Neural cell (in vitro differentiated cells): ENCODE results near the gene TSKS. TPM values are rescaled to one million over a fixed set of nuclear protein-coding genes. Genes with fewer than 3 reads are reported as not detected.

Source experiments
- H2AFZ ChIP-seq: fragments of 200-600, 300-800 bp; sonication (generic), shearing (Covaris generic); 2 replicates; pipeline ENCODE4 v1.6.0; 2014; ENCODE audit warnings: low read depth, mild to moderate bottlenecking, antibody characterized with exemption, low read length, moderate library complexity
- H3F3A ChIP-seq: fragments of 200-600 bp; shearing (Covaris generic); 2 replicates; pipeline ENCODE4 v1.6.1; 2016; ENCODE audit warnings: mild to moderate bottlenecking, moderate library complexity, mixed read lengths, antibody characterized with exemption, low read length; ENCODE audit not compliant: insufficient read depth, poor library complexity, severe bottlenecking
- H3K27ac ChIP-seq: fragments of 200-600, 300-800 bp; sonication (generic), shearing (Covaris generic); 2 replicates; pipeline ENCODE4 v1.5.1; 2014; ENCODE audit warnings: mild to moderate bottlenecking, low read length, moderate library complexity
- H3K27me3 ChIP-seq: fragments of 300-800, 200-600 bp; sonication (generic), shearing (Covaris generic); 2 replicates; pipeline ENCODE4 v1.6.0; 2014; ENCODE audit warnings: mild to moderate bottlenecking, low read depth, low read length, moderate library complexity; ENCODE audit not compliant: insufficient read depth
- H3K36me3 ChIP-seq: fragments of 300-800, 200-600 bp; sonication (generic), shearing (Covaris generic); 2 replicates; pipeline ENCODE4 v1.5.1; 2014; ENCODE audit warnings: mild to moderate bottlenecking, antibody characterized with exemption, low read length, moderate library complexity; ENCODE audit not compliant: insufficient read depth
- H3K4me2 ChIP-seq: fragments of 300-800, 200-600 bp; sonication (generic), shearing (Covaris generic); 2 replicates; pipeline ENCODE4 v1.6.0; 2014; ENCODE audit warnings: mild to moderate bottlenecking, low read length
- H3K4me3 ChIP-seq: fragments of 300-800, 200-600 bp; sonication (generic), shearing (Covaris generic); 2 replicates; pipeline ENCODE4 v1.5.1; 2014; ENCODE audit warnings: mild to moderate bottlenecking, low read length, moderate library complexity
- H3K79me2 ChIP-seq: fragments of 200-600 bp; shearing (Covaris generic); replicated peaks from 2 replicates; pipeline ENCODE4 v1.6.0; 2014; ENCODE audit warnings: mild to moderate bottlenecking, low read length, moderate library complexity; ENCODE audit not compliant: insufficient read depth
- H3K9ac ChIP-seq: fragments of 300-800, 200-600 bp; sonication (generic), shearing (Covaris generic); 2 replicates; pipeline ENCODE4 v1.6.1; 2016; ENCODE audit warnings: mild to moderate bottlenecking, low read length, mixed read lengths
- H3K9me2 ChIP-seq: fragments of 200-600 bp; shearing (Covaris generic); 2 replicates; pipeline ENCODE4 v1.6.1; 2016; ENCODE audit warnings: mild to moderate bottlenecking, low read length, mixed read lengths; ENCODE audit not compliant: insufficient read depth
- H3K9me3 ChIP-seq: fragments of 200-600, 300-800 bp; sonication (generic), shearing (Covaris generic); 2 replicates; pipeline ENCODE4 v1.6.1; 2016; ENCODE audit warnings: mild to moderate bottlenecking, mixed run types, low read length, moderate library complexity, mixed read lengths
- H4K20me1 ChIP-seq: fragments of 200-600 bp; shearing (Covaris generic); 2 replicates; pipeline ENCODE4 v1.6.1; 2016; ENCODE audit warnings: mild to moderate bottlenecking, mixed run types; ENCODE audit not compliant: insufficient read depth
- EP300 ChIP-seq: fragments of 450-650 bp; conservative IDR thresholded peaks from 2 replicates; pipeline ENCODE4 v1.6.1; 2014; ENCODE audit warnings: antibody characterized with exemption, mild to moderate bottlenecking, moderate library complexity; ENCODE audit not compliant: poor library complexity, severe bottlenecking
- EZH2 ChIP-seq: fragments of 200-600, 300-800 bp; shearing (Covaris generic), sonication (generic); IDR thresholded peaks from 2 replicates; pipeline ENCODE4 v1.6.1; 2014; ENCODE audit warnings: antibody characterized with exemption, low read length, borderline replicate concordance, mild to moderate bottlenecking; ENCODE audit not compliant: insufficient read depth, poor library complexity, severe bottlenecking
- MXI1 ChIP-seq: fragments of 450-650 bp; conservative IDR thresholded peaks from 2 replicates; pipeline ENCODE4 v1.6.1; 2014; ENCODE audit warnings: antibody characterized with exemption, mild to moderate bottlenecking; ENCODE audit not compliant: poor library complexity, severe bottlenecking
- POLR2AphosphoS5 ChIP-seq: IDR thresholded peaks from 2 replicates; pipeline ENCODE4 v1.6.1; 2012
- RAD21 ChIP-seq: fragments of 450-650 bp; conservative IDR thresholded peaks from 2 replicates; pipeline ENCODE4 v1.6.1; 2014; ENCODE audit warnings: antibody characterized with exemption, mild to moderate bottlenecking, moderate library complexity
- REST ChIP-seq: IDR thresholded peaks from 2 replicates; pipeline ENCODE4 v1.6.1; 2012; ENCODE audit warnings: borderline replicate concordance
- SMC3 ChIP-seq: fragments of 450-650 bp; conservative IDR thresholded peaks from 2 replicates; pipeline ENCODE4 v1.6.1; 2014; ENCODE audit warnings: antibody characterized with exemption, mild to moderate bottlenecking, moderate library complexity; ENCODE audit not compliant: poor library complexity
- TAF1 ChIP-seq: IDR thresholded peaks from 2 replicates; pipeline ENCODE4 v1.6.1; 2012; ENCODE audit warnings: low read depth
- polyA plus RNA-seq: library from polyadenylated mRNA; depleted of rRNA; stranded (reverse); fragments of >200 nt; gene quantifications from 2 replicates; pipeline ENCODE4 v1.2.3, GENCODE V29; 2014
- TF ChIP-seq, protein P1 (sequence below): fragments of 450-650 bp; IDR thresholded peaks from 2 replicates; pipeline ENCODE4 v1.5.1; 2014; ENCODE audit warnings: antibody characterized with exemption, mild to moderate bottlenecking, moderate library complexity; ENCODE audit not compliant: poor library complexity, severe bottlenecking

The TSKS gene
- polyA plus RNA-seq, 1 donor from 2014 or later: not detected

DNA sequence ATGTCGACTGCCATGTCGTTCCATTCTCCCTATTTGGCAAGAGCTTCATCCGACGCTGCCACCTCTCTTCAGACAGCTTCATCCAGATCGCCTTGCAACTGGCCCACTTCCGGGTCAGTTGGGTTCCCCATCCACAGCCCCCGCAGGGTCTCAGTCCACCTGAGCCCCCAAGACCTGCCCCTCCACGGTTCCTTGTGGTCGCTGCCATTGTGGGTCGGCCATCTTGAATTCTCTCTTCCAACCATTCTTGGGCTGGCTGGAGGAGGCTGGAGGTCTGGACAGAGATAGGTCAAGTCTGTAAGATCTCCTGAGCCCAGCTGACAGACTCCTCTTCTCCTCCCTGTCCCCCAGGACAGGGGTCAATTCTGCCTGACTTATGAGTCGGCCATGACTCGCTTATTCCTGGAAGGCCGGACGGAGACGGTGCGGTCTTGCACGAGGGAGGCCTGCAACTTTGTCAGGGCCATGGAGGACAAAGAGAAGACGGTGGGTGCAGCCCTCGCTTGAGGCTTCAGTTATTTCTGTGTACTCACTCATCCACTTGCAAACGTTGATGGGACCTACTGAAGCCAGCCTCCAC lies 52.6 kb downstream of the TSKS start:
- H3K36me3 ChIP-seq: peaks cover 10% of the 10 kb centered on the region
- H3K9ac ChIP-seq: no peak overlapping the region
- no peaks in the 10 kb centered on the region for H3K27me3 ChIP-seq
- no peaks in the 10 kb centered on the region for H4K20me1 ChIP-seq
- no peak overlapping the region for H3K4me2 ChIP-seq
- no peaks in the 10 kb centered on the region for H3K79me2 ChIP-seq
- no peak overlapping the region for H2AFZ ChIP-seq
- no peak overlapping the region for H3K27ac ChIP-seq
- no peaks in the 10 kb centered on the region for H3K9me3 ChIP-seq
- TF ChIP-seq POLR2AphosphoS5 (no peak), SMC3 (no peak), TAF1 (no peak), RAD21 (no peak), MXI1 (no peak), REST (no peak), EZH2 (no peak), EP300 (no peak)
- TF ChIP-seq, protein P1, sequence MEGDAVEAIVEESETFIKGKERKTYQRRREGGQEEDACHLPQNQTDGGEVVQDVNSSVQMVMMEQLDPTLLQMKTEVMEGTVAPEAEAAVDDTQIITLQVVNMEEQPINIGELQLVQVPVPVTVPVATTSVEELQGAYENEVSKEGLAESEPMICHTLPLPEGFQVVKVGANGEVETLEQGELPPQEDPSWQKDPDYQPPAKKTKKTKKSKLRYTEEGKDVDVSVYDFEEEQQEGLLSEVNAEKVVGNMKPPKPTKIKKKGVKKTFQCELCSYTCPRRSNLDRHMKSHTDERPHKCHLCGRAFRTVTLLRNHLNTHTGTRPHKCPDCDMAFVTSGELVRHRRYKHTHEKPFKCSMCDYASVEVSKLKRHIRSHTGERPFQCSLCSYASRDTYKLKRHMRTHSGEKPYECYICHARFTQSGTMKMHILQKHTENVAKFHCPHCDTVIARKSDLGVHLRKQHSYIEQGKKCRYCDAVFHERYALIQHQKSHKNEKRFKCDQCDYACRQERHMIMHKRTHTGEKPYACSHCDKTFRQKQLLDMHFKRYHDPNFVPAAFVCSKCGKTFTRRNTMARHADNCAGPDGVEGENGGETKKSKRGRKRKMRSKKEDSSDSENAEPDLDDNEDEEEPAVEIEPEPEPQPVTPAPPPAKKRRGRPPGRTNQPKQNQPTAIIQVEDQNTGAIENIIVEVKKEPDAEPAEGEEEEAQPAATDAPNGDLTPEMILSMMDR: no peak
- no peak overlapping the region for H3K4me3 ChIP-seq
- no peaks in the 10 kb centered on the region for H3F3A ChIP-seq
- H3K9me2 ChIP-seq: no peaks in the 10 kb centered on the region

DNA sequence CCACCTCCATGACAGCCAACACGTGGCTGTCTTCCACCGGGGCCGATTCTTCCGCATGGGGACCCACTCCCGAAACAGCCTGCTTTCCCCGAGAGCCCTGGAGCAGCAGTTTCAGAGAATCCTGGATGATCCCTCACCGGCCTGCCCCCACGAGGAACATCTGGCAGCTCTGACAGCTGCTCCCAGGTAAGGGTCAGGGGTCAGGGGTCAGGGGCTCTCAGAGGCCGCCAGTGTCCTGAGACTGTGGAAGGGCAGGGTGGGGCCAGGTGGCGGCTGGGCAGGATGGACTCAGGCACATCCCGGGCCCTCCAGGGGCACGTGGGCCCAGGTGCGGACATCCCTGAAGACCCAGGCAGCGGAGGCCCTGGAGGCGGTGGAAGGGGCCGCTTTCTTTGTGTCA lies 57.2 kb downstream of the TSKS start:
- no peak overlapping the region for H2AFZ ChIP-seq
- H3K27ac ChIP-seq: no peak overlapping the region
- H3F3A ChIP-seq: no peaks in the 10 kb centered on the region
- no peaks in the 10 kb centered on the region for H3K9me2 ChIP-seq
- no peaks in the 10 kb centered on the region for H4K20me1 ChIP-seq
- no peaks in the 10 kb centered on the region for H3K9me3 ChIP-seq
- no peaks in the 10 kb centered on the region for H3K79me2 ChIP-seq
- H3K27me3 ChIP-seq: no peaks in the 10 kb centered on the region
- no peak overlapping the region for H3K4me3 ChIP-seq
- no peak overlapping the region for H3K9ac ChIP-seq
- no peak overlapping the region for H3K4me2 ChIP-seq
- TF ChIP-seq EZH2 (no peak), SMC3 (no peak)
- TF ChIP-seq, protein P1: no peak
- H3K36me3 ChIP-seq: peaks cover 5% of the 10 kb centered on the region
